ENCODE results near the gene RALGAPA2. TPM values are rescaled to one million over a fixed set of nuclear protein-coding genes. Genes with fewer than 3 reads are reported as not detected.

RALGAPA2 gene
- total RNA-seq, 1 experiment from 2014 or later: 26.3 TPM

GRCh38 chr20:20568604-20569205 lies 143.7 kb downstream of the RALGAPA2 start:
- Mint-ChIP-seq H3K4me1 (ENCODE audit: low read depth, unreplicated experiment) (no peaks in the 10 kb centered on the region), H3K4me3 (ENCODE audit: low read depth, unreplicated experiment) (no peak overlapping the region), H3K36me3 (ENCODE audit: insufficient read depth, unreplicated experiment) (no peaks in the 10 kb centered on the region), H3K27me3 (ENCODE audit: unreplicated experiment) (no peaks in the 10 kb centered on the region), H3K27ac (ENCODE audit: unreplicated experiment) (no peak overlapping the region), H3K9me3 (ENCODE audit: low read depth, unreplicated experiment) (no peaks in the 10 kb centered on the region)
- DNase-seq: peak; percentile 1
- intact Hi-C loops (cut with micrococcal nuclease; ENCODE audit: unreplicated experiment): loop anchor here (10.0 kb wide), 1 partner anchor 64 kb away; no protein-coding TSS in a partner anchor
- TF ChIP-seq, protein P1, sequence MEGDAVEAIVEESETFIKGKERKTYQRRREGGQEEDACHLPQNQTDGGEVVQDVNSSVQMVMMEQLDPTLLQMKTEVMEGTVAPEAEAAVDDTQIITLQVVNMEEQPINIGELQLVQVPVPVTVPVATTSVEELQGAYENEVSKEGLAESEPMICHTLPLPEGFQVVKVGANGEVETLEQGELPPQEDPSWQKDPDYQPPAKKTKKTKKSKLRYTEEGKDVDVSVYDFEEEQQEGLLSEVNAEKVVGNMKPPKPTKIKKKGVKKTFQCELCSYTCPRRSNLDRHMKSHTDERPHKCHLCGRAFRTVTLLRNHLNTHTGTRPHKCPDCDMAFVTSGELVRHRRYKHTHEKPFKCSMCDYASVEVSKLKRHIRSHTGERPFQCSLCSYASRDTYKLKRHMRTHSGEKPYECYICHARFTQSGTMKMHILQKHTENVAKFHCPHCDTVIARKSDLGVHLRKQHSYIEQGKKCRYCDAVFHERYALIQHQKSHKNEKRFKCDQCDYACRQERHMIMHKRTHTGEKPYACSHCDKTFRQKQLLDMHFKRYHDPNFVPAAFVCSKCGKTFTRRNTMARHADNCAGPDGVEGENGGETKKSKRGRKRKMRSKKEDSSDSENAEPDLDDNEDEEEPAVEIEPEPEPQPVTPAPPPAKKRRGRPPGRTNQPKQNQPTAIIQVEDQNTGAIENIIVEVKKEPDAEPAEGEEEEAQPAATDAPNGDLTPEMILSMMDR (IDR thresholded peaks at IDR 0.05; ENCODE audit: unreplicated experiment): no peak
- no TSS peak for BruUV-seq (replicated peaks)
- CTCF ChIA-PET: no interaction called here

DNA sequence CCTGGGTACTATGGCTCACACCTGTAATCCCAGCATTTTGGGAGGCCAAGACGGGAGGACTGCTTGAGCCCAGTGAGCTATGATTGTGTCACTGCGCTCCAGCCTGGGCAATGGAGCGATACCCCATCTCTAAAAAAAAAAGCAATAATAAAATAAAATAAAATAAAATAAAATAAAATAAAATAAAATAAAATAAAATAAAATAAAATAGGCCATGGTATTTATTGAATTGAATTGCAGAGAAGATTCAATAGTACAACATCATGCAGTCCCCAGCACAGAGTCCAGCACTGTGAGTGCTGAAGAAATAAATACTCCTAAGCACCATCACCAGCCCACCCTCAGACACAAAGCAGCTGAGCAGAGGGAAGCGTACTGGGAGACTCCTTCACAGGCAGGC lies 144.7 kb downstream of the RALGAPA2 start:
- no peak for DNase-seq
- Mint-ChIP-seq H3K9me3 (ENCODE audit: low read depth, unreplicated experiment) (no peaks in the 10 kb centered on the region), H3K27me3 (ENCODE audit: unreplicated experiment) (no peaks in the 10 kb centered on the region), H3K4me1 (ENCODE audit: low read depth, unreplicated experiment) (no peaks in the 10 kb centered on the region), H3K27ac (ENCODE audit: unreplicated experiment) (no peak overlapping the region), H3K36me3 (ENCODE audit: insufficient read depth, unreplicated experiment) (no peaks in the 10 kb centered on the region), H3K4me3 (ENCODE audit: low read depth, unreplicated experiment) (no peak overlapping the region)
- CTCF ChIA-PET: no interaction called here
- BruUV-seq (replicated peaks): no TSS peak
- TF ChIP-seq, protein P1 (IDR thresholded peaks at IDR 0.05; ENCODE audit: unreplicated experiment): no peak
- intact Hi-C loops (cut with micrococcal nuclease; ENCODE audit: unreplicated experiment): loop anchor here (10.0 kb wide), 1 partner anchor 63 kb away; no protein-coding TSS in a partner anchor

GRCh38 chr20:20566516-20566915 lies 145.9 kb downstream of the RALGAPA2 start:
- Mint-ChIP-seq H3K27me3 (ENCODE audit: unreplicated experiment) (no peaks in the 10 kb centered on the region), H3K4me1 (ENCODE audit: low read depth, unreplicated experiment) (no peaks in the 10 kb centered on the region), H3K36me3 (ENCODE audit: insufficient read depth, unreplicated experiment) (no peaks in the 10 kb centered on the region), H3K27ac (ENCODE audit: unreplicated experiment) (no peak overlapping the region), H3K9me3 (ENCODE audit: low read depth, unreplicated experiment) (no peaks in the 10 kb centered on the region), H3K4me3 (ENCODE audit: low read depth, unreplicated experiment) (no peak overlapping the region)
- TF ChIP-seq, protein P1 (IDR thresholded peaks at IDR 0.05; ENCODE audit: unreplicated experiment): no peak
- no TSS peak for BruUV-seq (replicated peaks)
- CTCF ChIA-PET: no interaction called here
- no peak for DNase-seq
- intact Hi-C loops (cut with micrococcal nuclease; ENCODE audit: unreplicated experiment): loop anchor here (10.0 kb wide), 1 partner anchor 62 kb away; no protein-coding TSS in a partner anchor

DNA sequence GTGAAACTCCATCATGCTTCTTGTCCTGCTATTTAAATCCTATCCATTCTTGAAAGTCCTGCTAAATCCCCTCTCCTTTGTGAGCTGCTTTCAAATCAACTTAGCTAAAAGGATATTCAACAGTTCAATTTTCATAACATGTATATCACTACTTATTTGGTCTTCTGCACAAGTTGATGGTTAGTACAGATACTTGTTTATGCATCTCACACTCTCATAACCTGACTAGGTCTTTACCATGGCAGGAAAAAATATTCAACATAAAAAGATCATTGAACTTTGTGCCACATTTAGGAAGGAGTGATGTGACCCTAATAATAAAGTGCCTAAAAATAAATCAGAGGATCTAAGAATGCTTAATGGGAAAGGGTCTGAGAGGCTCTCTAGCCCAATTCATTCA lies 148.2 kb downstream of the RALGAPA2 start:
- BruUV-seq (replicated peaks): no TSS peak
- H3K4me3 Mint-ChIP-seq (ENCODE audit: low read depth, unreplicated experiment): no peak overlapping the region
- H3K36me3 Mint-ChIP-seq (ENCODE audit: insufficient read depth, unreplicated experiment): no peaks in the 10 kb centered on the region
- H3K4me1 Mint-ChIP-seq (ENCODE audit: low read depth, unreplicated experiment): no peaks in the 10 kb centered on the region
- CTCF ChIA-PET: no interaction called here
- intact Hi-C loops (cut with micrococcal nuclease; ENCODE audit: unreplicated experiment): loop anchor here (10.0 kb wide), 1 partner anchor 59 kb away; no protein-coding TSS in a partner anchor
- no peaks in the 10 kb centered on the region for H3K9me3 Mint-ChIP-seq (ENCODE audit: low read depth, unreplicated experiment)
- DNase-seq: no peak
- H3K27me3 Mint-ChIP-seq (ENCODE audit: unreplicated experiment): no peaks in the 10 kb centered on the region
- H3K27ac Mint-ChIP-seq (ENCODE audit: unreplicated experiment): no peak overlapping the region
- TF ChIP-seq, protein P1 (IDR thresholded peaks at IDR 0.05; ENCODE audit: unreplicated experiment): no peak

Data from Calu3 (cell line).